ENCODE data around the gene BTG4.

Gene BTG4

GRCh38 chr11:111541254-111542061 is 29.3 kb upstream of the BTG4 start:
- no peak for TF ChIP-seq POLR2AphosphoS5 (IDR thresholded peaks at IDR 0.05; ENCODE audit: low read depth, low read length)
- TF ChIP-seq REST (IDR thresholded peaks at IDR 0.05; ENCODE audit: insufficient read depth in 1 of 2, low read depth in 2 of 2, low read length in 2 of 2), result peak; percentile 54 to 67; a peak in 2 of 4 replicates

- TF ChIP-seq TAF1 (IDR thresholded peaks at IDR 0.05; ENCODE audit: borderline replicate concordance, insufficient read depth, low read length) (no peak), POLR2AphosphoS5 (IDR thresholded peaks at IDR 0.05; ENCODE audit: low read depth, low read length) (no peak), REST (IDR thresholded peaks at IDR 0.05; ENCODE audit: insufficient read depth in 1 of 2, low read depth in 2 of 2, low read length in 2 of 2) (no peak), FOXP2 (optimal IDR thresholded peaks at IDR 0.05; ENCODE audit: borderline replicate concordance, extremely low read depth, extremely low read length, insufficient read depth) (no peak), SIN3A (IDR thresholded peaks at IDR 0.05; ENCODE audit: borderline replicate concordance, insufficient read depth, low read length) (no peak)
Observed at GRCh38 chr11:111540937-111541253, 28.7 kb upstream of the BTG4 start.

GRCh38 chr11:111540114-111540936 is 28.1 kb upstream of the BTG4 start, which contains the start of gene LAYN:
LAYN (plus strand) TSS chr11:111540720; CDS start chr11:111540844, 124 bp downstream.
- TF ChIP-seq TAF1 (IDR thresholded peaks at IDR 0.05; ENCODE audit: borderline replicate concordance, insufficient read depth, low read length), result no peak
- no peak for TF ChIP-seq FOXP2 (optimal IDR thresholded peaks at IDR 0.05; ENCODE audit: borderline replicate concordance, extremely low read depth, extremely low read length, insufficient read depth)
- no peak for TF ChIP-seq REST (IDR thresholded peaks at IDR 0.05; ENCODE audit: insufficient read depth in 1 of 2, low read depth in 2 of 2, low read length in 2 of 2)

GRCh38 chr11:111539426-111540113 is 27.4 kb upstream of the BTG4 start:
- TF ChIP-seq SIN3A (IDR thresholded peaks at IDR 0.05; ENCODE audit: borderline replicate concordance, insufficient read depth, low read length) (no peak), REST (IDR thresholded peaks at IDR 0.05; ENCODE audit: insufficient read depth in 1 of 2, low read depth in 2 of 2, low read length in 2 of 2) (no peak), POLR2AphosphoS5 (IDR thresholded peaks at IDR 0.05; ENCODE audit: low read depth, low read length) (no peak), FOXP2 (optimal IDR thresholded peaks at IDR 0.05; ENCODE audit: borderline replicate concordance, extremely low read depth, extremely low read length, insufficient read depth) (no peak), TAF1 (IDR thresholded peaks at IDR 0.05; ENCODE audit: borderline replicate concordance, insufficient read depth, low read length) (no peak)

All from PFSK-1 (cell line).